WI38 (cell line): ENCODE results near the gene CADM3.

Experiments
- H3K4me3 ChIP-seq: 2 replicates; pipeline ENCODE4 v1.5.1; 2011; ENCODE audit warnings: low read depth, mild to moderate bottlenecking, control low read depth, low read length
- TF ChIP-seq, protein P1 (sequence below): IDR thresholded peaks from 2 replicates; pipeline ENCODE4 v1.5.1; 2012; ENCODE audit warnings: low read depth, mild to moderate bottlenecking, control low read depth, low read length

Gene CADM3, protein sequence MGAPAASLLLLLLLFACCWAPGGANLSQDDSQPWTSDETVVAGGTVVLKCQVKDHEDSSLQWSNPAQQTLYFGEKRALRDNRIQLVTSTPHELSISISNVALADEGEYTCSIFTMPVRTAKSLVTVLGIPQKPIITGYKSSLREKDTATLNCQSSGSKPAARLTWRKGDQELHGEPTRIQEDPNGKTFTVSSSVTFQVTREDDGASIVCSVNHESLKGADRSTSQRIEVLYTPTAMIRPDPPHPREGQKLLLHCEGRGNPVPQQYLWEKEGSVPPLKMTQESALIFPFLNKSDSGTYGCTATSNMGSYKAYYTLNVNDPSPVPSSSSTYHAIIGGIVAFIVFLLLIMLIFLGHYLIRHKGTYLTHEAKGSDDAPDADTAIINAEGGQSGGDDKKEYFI

GRCh38 chr1:159171254-159171687 lies at the start of gene CADM3:
Gene CADM3 (plus strand): TSS chr1:159171615. CDS start chr1:159171766, 151 bp downstream.
- no peak within 1 kb of the TSS for H3K4me3 ChIP-seq
- TF ChIP-seq, protein P1, sequence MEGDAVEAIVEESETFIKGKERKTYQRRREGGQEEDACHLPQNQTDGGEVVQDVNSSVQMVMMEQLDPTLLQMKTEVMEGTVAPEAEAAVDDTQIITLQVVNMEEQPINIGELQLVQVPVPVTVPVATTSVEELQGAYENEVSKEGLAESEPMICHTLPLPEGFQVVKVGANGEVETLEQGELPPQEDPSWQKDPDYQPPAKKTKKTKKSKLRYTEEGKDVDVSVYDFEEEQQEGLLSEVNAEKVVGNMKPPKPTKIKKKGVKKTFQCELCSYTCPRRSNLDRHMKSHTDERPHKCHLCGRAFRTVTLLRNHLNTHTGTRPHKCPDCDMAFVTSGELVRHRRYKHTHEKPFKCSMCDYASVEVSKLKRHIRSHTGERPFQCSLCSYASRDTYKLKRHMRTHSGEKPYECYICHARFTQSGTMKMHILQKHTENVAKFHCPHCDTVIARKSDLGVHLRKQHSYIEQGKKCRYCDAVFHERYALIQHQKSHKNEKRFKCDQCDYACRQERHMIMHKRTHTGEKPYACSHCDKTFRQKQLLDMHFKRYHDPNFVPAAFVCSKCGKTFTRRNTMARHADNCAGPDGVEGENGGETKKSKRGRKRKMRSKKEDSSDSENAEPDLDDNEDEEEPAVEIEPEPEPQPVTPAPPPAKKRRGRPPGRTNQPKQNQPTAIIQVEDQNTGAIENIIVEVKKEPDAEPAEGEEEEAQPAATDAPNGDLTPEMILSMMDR = no peak

- no peak overlapping the region for H3K4me3 ChIP-seq
- TF ChIP-seq, protein P1 = no peak
These were observed 49.3 kb upstream of the CADM3 start for GRCh38 chr1:159122005-159122621.

GRCh38 chr1:159123587-159123986 lies 47.8 kb upstream of the CADM3 start:
- no peak overlapping the region for H3K4me3 ChIP-seq
- TF ChIP-seq, protein P1 = no peak

DNA sequence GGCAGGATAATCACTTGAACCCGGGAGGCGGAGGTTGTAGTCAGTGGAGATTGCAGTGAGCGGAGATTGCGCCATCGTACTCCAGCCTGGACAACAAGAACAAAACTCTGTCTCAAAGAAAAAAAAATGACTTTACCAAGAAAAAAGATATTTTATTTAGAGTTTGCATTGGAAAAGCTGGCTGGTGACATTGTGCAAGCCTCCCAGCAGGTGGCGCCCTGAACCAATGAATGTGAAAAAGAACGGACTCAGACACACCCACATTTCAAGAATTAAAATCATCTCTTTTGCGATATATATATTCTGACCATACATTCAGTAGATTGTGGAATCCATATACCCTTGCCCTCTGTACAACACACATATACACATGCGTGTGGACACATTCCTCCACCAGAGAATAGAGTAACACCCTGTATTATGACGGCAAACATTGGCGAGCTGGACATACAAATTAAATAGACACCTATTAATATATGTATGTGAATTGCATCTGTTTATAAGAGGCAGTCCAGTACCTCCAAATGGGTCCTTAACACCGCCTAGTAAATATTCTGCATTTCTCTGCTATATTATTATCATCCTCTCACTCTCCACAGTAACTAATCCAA lies 39.0 kb upstream of the CADM3 start:
- H3K4me3 ChIP-seq = no peak overlapping the region
- TF ChIP-seq, protein P1 = peak; percentile 81

DNA sequence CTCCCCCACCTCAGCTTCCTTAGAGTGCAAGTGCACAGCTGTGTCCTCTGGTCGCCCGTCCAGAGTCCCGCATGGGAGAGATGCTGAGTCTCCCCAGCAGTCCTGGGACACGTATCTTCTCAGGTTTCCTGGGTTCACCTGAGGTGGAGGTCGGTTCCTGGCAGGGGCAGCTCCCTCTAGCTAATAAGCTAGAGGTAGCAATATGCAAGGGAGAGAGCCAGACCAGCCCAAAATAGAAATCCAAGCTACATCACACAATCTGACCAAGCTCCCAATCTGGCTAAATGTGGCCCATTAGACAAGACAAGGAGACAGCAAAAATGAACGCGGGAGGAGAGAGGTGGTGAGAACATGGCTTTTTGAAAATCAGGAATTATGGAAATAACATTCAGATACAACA lies 30.9 kb upstream of the CADM3 start:
- TF ChIP-seq, protein P1 = no peak
- H3K4me3 ChIP-seq = no peak overlapping the region

DNA sequence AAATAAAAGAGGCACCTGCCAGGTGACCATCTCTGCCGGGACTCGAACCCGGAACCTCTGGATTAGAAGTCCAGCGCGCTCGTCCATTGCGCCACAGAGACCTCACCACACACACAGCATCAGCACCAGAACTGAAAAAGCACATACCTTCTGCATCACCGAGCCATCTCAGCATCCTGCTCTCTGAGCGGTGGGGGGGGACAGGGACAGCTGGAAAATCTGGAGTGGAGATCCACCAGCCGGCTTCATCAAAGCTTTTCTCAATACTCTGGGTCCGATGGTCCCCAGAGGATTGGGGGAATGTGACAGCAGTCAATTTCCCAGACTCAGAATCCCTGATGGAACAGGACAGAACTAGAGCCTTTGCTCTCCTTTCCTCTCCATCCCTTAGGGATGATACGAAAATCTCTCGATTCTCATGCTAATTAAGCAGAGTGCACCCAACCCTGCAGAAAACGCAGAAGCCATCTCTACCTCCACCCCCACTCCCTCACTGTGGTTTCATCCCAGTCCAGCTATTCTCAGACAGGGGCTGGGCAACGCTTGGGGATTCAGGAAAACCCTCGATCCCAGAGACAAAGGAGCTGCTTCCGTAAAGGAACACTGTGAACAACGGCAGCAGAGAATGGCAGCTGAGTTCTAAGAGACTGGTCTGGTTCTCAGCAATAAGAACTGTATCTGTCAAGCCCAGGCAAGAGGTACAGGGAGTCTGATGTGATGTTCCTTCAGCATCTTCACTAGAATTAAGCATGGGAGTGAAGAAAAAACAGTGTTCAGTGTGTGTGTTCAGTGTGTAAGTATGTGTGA lies 29.6 kb upstream of the CADM3 start:
- 0 out of 2 replicates have a peak overlapping the region, but pooled peaks have one; percentile 5 for H3K4me3 ChIP-seq
- TF ChIP-seq, protein P1 = no peak
